Kidney tubule cell (primary cell): ENCODE data around the gene TENT5A.

Experiments
- DNase-seq: peaks from one replicate; pipeline ENCODE4 v3.0.0-alpha.2; 2018; ENCODE audit warnings: low spot score

The TENT5A gene

DNA sequence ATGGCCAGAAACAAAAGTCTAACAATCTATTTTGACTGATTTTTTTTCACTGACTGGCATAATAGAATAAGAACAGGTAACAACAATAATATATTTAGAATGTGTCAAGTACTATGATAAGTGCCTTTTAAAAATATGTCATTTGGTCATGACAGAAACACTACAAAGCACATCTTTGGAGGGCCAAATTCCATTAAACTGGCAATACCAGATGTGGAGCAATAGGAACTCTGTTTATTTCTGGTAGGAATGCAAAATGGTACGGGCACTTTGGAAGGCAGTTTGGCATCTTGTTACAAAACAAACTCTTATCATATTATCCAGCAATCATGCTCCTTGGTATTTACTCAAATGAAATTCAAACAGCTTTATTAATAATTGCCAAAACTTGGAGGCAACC lies 39.3 kb downstream of the TENT5A start:
- DNase-seq, result no peak

DNA sequence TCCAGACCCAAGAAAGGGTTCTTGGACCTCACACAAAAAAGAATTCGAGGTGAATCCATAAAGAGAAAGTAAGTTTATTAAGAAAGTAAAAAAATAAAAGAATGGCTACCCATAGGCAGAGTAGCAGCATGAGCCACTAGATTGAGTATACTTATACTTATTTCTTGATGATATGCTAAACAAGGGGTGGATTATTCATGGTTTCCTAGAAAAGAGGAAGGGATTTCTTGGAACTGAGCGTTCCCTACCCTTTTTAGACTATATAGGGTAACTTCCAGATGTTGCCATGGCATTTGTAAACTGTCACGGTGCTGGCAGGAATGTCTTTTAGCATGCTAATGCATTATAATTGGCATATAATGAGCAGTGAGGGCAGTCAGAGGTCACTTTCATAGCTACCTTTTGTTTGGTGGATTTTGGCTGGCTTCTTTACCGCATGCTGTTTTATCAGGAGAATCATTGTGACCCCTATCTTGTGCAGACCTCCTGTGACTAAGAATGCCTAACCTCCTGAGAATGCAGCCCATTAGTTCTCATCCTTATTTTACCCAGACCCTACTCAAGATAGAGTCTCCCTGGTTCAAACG lies 44.3 kb downstream of the TENT5A start:
- DNase-seq, result no peak

DNA sequence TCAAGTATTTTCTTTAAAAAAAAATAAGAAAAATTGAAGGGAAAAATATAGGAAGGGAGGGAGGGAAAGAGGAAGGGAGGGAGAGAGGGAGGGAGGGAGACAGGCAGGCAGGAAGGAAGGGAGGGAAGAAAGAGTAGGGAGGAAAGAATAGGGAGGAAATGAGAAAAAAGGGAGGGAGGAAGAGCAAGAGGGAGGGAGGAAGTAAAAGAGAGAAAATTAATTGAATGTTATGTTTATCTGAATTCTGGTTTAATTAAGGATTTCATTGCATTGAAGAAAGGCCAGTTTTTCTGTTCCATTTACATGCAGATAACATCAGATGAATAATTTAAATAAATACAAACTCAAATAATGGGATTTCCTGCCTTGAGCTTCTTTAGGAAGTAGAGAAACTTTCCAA lies 47.8 kb downstream of the TENT5A start:
- DNase-seq, result no peak

DNA sequence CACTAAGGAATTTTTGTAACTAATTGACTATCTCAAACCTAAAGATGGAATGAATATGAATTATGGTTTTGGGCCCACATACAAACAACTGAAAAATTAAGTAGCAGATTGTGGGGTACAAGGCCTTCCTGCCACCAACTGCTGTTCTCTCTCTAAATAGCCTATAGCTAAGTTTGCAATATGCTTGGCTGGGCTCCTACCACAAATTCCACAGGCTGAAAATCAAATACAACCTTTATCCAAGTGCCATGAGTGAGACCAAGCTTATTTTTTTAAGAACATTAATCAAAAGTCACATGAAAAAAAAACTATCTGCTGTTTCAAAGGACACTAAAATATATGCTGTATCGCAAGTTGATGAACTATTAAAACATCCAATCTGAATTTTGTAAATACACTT lies 52.1 kb downstream of the TENT5A start:
- DNase-seq, result no peak

DNA sequence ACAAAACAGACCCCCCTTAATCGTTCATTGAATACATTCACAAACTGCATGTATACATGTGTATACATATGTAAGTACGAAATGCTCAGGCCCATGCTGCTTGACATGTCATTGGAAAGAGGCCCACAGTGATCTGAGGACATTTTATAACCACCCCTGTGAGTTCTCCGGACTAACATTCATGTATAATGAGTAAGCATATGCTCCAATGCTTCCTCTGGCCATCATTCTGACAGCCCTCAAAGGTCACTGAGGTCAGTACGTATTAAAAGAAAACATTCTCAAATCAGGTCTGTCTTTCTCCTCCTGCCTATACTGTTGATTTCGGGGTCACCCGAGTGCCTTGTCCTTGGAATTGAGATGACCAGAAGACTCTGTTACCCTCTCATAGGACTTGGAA lies 54.9 kb downstream of the TENT5A start:
- DNase-seq, result peak; percentile 65

DNA sequence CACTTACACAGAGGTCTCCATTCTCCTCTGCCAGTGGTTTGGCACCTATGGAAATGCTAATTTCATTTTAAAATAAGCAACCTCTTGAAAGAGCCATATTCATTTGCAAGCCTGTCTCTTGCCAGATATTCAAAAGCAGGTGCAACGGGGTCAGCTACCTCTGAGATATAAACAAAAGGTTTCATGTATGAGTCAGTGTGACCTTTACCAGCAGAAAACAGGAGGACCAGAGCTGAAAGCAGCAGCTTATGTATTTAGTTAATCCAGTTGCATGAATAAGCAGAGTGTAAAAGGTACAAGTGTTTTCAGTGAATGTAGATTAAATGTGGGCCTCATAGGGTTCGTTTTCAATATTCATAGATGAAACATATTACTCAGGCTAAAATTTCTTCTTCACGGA lies 56.0 kb downstream of the TENT5A start:
- peak; percentile 49 for DNase-seq
